Neural cell (in vitro differentiated cells): ENCODE measurements around the gene AIPL1.

Experiments used
- EP300 ChIP-seq: fragments of 450-650 bp; conservative IDR thresholded peaks from 2 replicates; pipeline ENCODE4 v1.6.1; 2014; ENCODE audit warnings: antibody characterized with exemption, mild to moderate bottlenecking, moderate library complexity; ENCODE audit not compliant: poor library complexity, severe bottlenecking
- SMC3 ChIP-seq: fragments of 450-650 bp; conservative IDR thresholded peaks from 2 replicates; pipeline ENCODE4 v1.6.1; 2014; ENCODE audit warnings: antibody characterized with exemption, mild to moderate bottlenecking, moderate library complexity; ENCODE audit not compliant: poor library complexity
- TAF1 ChIP-seq: IDR thresholded peaks from 2 replicates; pipeline ENCODE4 v1.6.1; 2012; ENCODE audit warnings: low read depth
- TF ChIP-seq, protein P1 (sequence below): fragments of 450-650 bp; IDR thresholded peaks from 2 replicates; pipeline ENCODE4 v1.5.1; 2014; ENCODE audit warnings: antibody characterized with exemption, mild to moderate bottlenecking, moderate library complexity; ENCODE audit not compliant: poor library complexity, severe bottlenecking

DNA sequence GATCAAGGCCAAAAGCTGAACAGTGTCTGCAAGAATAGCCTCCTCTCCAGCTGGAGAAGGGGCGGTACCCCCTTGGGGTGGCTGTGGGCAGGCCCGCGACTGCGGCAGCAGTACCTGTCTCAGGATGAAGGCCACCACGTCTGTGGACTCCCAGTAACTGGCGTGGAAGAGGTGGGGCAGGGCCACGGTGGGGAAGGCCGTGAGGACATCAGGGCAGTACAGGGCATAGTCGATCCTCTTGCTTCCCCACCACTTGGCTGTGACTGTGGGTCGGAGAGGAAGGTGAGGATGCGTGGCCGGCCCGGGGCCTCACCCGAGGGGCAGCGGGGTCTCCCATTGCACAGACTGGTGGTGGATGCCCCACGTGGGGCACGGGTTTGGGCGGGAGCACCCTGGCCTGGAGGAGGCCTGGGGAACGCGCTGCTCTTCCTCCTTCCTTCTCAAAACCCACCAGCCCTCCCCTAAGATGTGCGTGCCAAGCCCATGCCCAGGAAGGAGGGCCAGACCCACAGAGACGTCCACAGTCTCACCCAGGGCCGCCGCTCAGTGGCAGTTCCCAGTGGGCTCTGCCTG, 35.3 kb upstream of the AIPL1 start:
- TF ChIP-seq, protein P1, sequence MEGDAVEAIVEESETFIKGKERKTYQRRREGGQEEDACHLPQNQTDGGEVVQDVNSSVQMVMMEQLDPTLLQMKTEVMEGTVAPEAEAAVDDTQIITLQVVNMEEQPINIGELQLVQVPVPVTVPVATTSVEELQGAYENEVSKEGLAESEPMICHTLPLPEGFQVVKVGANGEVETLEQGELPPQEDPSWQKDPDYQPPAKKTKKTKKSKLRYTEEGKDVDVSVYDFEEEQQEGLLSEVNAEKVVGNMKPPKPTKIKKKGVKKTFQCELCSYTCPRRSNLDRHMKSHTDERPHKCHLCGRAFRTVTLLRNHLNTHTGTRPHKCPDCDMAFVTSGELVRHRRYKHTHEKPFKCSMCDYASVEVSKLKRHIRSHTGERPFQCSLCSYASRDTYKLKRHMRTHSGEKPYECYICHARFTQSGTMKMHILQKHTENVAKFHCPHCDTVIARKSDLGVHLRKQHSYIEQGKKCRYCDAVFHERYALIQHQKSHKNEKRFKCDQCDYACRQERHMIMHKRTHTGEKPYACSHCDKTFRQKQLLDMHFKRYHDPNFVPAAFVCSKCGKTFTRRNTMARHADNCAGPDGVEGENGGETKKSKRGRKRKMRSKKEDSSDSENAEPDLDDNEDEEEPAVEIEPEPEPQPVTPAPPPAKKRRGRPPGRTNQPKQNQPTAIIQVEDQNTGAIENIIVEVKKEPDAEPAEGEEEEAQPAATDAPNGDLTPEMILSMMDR = no peak
- TF ChIP-seq TAF1 = no peak
- TF ChIP-seq EP300 = no peak
- TF ChIP-seq SMC3 = no peak
